Fibroblast of lung (primary cell): ENCODE results near the gene CHST12. TPM values are rescaled to one million over a fixed set of nuclear protein-coding genes. Genes with fewer than 3 reads are reported as not detected.

Source experiments
- DNase-seq, 2 donors: peaks; one replicate each; pipeline versions ENCODE4 v3.0.0 to v3.0.0-alpha.2; 2010; ENCODE audit warnings: low read depth in 2 of 2
- H2AFZ ChIP-seq: 2 replicates; pipeline ENCODE4 v1.5.1; 2012; ENCODE audit warnings: low read length, control low read depth, inconsistent platforms
- H3K27ac ChIP-seq: 2 replicates; pipeline ENCODE4 v1.5.1; 2011; ENCODE audit warnings: low read length, control low read depth; ENCODE audit not compliant: insufficient read depth
- H3K27me3 ChIP-seq: 2 replicates; pipeline ENCODE4 v1.5.1; 2011; ENCODE audit warnings: mild to moderate bottlenecking, low read length; ENCODE audit not compliant: control insufficient read depth, insufficient read depth
- H3K36me3 ChIP-seq: 2 replicates; pipeline ENCODE4 v1.5.1; 2011; ENCODE audit warnings: low read length; ENCODE audit not compliant: control insufficient read depth, insufficient read depth
- H3K4me1 ChIP-seq: 2 replicates; pipeline ENCODE4 v1.5.1; 2011; ENCODE audit warnings: low read length; ENCODE audit not compliant: control insufficient read depth, insufficient read depth; ENCODE audit errors: extremely low read depth
- H3K4me2 ChIP-seq: 2 replicates; pipeline ENCODE4 v1.5.1; 2011; ENCODE audit warnings: low read length, control low read depth; ENCODE audit not compliant: insufficient read depth; ENCODE audit errors: extremely low read depth
- H3K4me3 ChIP-seq, 4 experiments: fragments of 200-600 bp in 1 of 4; sonication (generic) in 1 of 4; replicated peaks in 1 of 4; 2 replicates each; pipeline ENCODE4 v1.5.1; 2011 to 2016; ENCODE audit warnings: low read length in 4 of 4, low read depth in 3 of 4, mild to moderate bottlenecking in 3 of 4, control low read depth in 2 of 4, inconsistent platforms in 1 of 4, mixed read lengths in 1 of 4; ENCODE audit not compliant: insufficient read depth in 1 of 4; ENCODE audit errors: control extremely low read depth in 1 of 4
- H3K79me2 ChIP-seq: 2 replicates; pipeline ENCODE4 v1.5.1; 2012; ENCODE audit warnings: mild to moderate bottlenecking, low read length, inconsistent platforms; ENCODE audit not compliant: control insufficient read depth, insufficient read depth
- H3K9ac ChIP-seq: 2 replicates; pipeline ENCODE4 v1.5.1; 2011; ENCODE audit warnings: mild to moderate bottlenecking, low read length, control low read depth; ENCODE audit not compliant: insufficient read depth
- H3K9me3 ChIP-seq: 2 replicates; pipeline ENCODE4 v1.5.1; 2012; ENCODE audit warnings: low read depth, low read length; ENCODE audit not compliant: control insufficient read depth, insufficient read depth
- H4K20me1 ChIP-seq: 2 replicates; pipeline ENCODE4 v1.5.1; 2011; ENCODE audit warnings: low read length; ENCODE audit not compliant: control insufficient read depth, insufficient read depth; ENCODE audit errors: extremely low read depth
- EZH2 ChIP-seq: IDR thresholded peaks from 2 replicates; pipeline ENCODE4 v1.5.1; 2012; ENCODE audit warnings: low read length, control low read depth, mild to moderate bottlenecking; ENCODE audit errors: missing control alignments
- polyA plus RNA-seq, 2 donors: library from polyadenylated mRNA; depleted of rRNA in 1 of 2; stranded (reverse) in 1 of 2; unstranded in 1 of 2; fragments of >200 nt; gene quantifications; 2 replicates each; pipeline ENCODE4 v1.2.1, GENCODE V29; 2011 to 2012; ENCODE audit warnings: missing spikeins in 1 of 2
- total RNA-seq: library from RNA; depleted of rRNA; stranded (reverse); fragments of >200 nt; gene quantifications from 2 replicates; pipeline ENCODE4 v1.2.1, GENCODE V29; 2014
- TF ChIP-seq, protein P1 (sequence below), 2 donors: IDR thresholded peaks in 1 of 2; conservative IDR thresholded peaks in 1 of 2; 1 replicate in 1 of 2; 2 replicates in 1 of 2; pipeline ENCODE4 v1.5.1; 2011 to 2012; ENCODE audit warnings: low read length in 2 of 2, control low read depth in 1 of 2, inconsistent platforms in 1 of 2, low read depth in 1 of 2, mild to moderate bottlenecking in 1 of 2

Gene CHST12
- total and polyA plus RNA-seq, 2 donors (not counting 1 experiment from before 2014, with no cell fraction given), result 3.5 to 9.5 TPM

DNA sequence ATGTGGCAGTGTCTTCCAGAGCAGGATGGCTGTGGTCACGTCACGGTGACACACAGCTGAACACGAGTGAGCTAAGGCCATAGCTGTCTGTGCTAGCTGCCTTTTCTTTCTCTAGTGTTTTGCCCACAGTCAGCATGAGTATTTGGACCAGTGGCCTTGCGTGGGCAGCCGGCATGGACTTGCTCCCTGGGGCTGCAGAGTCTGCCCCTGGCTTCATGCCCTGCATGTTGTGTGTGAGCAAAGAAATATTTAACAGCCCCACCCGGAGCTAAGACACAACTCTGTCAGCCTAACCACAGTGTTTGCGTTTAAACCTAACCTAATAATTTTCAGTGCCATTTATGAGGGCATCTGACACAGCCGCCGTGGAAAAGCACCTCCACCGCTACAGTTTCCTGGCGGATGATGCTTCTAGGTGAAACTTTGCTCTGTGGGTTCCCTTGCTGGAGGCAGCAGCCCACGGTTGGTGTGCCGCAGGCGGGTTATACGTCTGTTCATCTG is 14.6 kb downstream of the CHST12 start:
- no peaks in the 10 kb centered on the region for H3K79me2 ChIP-seq
- no peaks in the 10 kb centered on the region for H3K27me3 ChIP-seq
- TF ChIP-seq, protein P1, sequence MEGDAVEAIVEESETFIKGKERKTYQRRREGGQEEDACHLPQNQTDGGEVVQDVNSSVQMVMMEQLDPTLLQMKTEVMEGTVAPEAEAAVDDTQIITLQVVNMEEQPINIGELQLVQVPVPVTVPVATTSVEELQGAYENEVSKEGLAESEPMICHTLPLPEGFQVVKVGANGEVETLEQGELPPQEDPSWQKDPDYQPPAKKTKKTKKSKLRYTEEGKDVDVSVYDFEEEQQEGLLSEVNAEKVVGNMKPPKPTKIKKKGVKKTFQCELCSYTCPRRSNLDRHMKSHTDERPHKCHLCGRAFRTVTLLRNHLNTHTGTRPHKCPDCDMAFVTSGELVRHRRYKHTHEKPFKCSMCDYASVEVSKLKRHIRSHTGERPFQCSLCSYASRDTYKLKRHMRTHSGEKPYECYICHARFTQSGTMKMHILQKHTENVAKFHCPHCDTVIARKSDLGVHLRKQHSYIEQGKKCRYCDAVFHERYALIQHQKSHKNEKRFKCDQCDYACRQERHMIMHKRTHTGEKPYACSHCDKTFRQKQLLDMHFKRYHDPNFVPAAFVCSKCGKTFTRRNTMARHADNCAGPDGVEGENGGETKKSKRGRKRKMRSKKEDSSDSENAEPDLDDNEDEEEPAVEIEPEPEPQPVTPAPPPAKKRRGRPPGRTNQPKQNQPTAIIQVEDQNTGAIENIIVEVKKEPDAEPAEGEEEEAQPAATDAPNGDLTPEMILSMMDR (conservative IDR thresholded peaks at IDR 0.05 in 1 of 2, IDR thresholded peaks at IDR 0.05 in 1 of 2; ENCODE audit: low read depth in 1 of 2, low read length in 2 of 2), result no peak
- no peak for TF ChIP-seq EZH2
- no peak overlapping the region for H3K9ac ChIP-seq
- H4K20me1 ChIP-seq, result no peaks in the 10 kb centered on the region
- H2AFZ ChIP-seq, result no peak overlapping the region
- H3K9me3 ChIP-seq, result no peaks in the 10 kb centered on the region
- H3K4me2 ChIP-seq, result no peak overlapping the region
- H3K27ac ChIP-seq, result no peak overlapping the region
- DNase-seq, result peak in 1 of 2 donors; percentile 63
- H3K36me3 ChIP-seq, result no peaks in the 10 kb centered on the region
- peaks cover 2% of the 10 kb centered on the region for H3K4me1 ChIP-seq
- H3K4me3 ChIP-seq, result no peak overlapping the region

- TF ChIP-seq EZH2, result no peak
- TF ChIP-seq, protein P1 (conservative IDR thresholded peaks at IDR 0.05 in 1 of 2, IDR thresholded peaks at IDR 0.05 in 1 of 2; ENCODE audit: low read depth in 1 of 2, low read length in 2 of 2), result no peak
- no peak overlapping the region for H3K27ac ChIP-seq
These were observed 17.0 kb downstream of the CHST12 start for GRCh38 chr7:2420216-2420933.

GRCh38 chr7:2421943-2422310 is 18.5 kb downstream of the CHST12 start:
- TF ChIP-seq, protein P1 (conservative IDR thresholded peaks at IDR 0.05 in 1 of 2, IDR thresholded peaks at IDR 0.05 in 1 of 2; ENCODE audit: low read depth in 1 of 2, low read length in 2 of 2), result no peak
- no peak for TF ChIP-seq EZH2
- no peak overlapping the region for H2AFZ ChIP-seq
- no peak overlapping the region for H3K9ac ChIP-seq
- no peaks in the 10 kb centered on the region for H3K79me2 ChIP-seq
- no peak for DNase-seq
- H3K4me3 ChIP-seq, result no peak overlapping the region
- no peaks in the 10 kb centered on the region for H3K4me1 ChIP-seq
- no peaks in the 10 kb centered on the region for H3K27me3 ChIP-seq
- H3K36me3 ChIP-seq, result no peaks in the 10 kb centered on the region
- no peaks in the 10 kb centered on the region for H4K20me1 ChIP-seq
- H3K4me2 ChIP-seq, result no peak overlapping the region
- H3K9me3 ChIP-seq, result no peaks in the 10 kb centered on the region
- no peak overlapping the region for H3K27ac ChIP-seq

More at GRCh38 chr7:2420216-2420933, 17.0 kb downstream of the CHST12 start:
- H2AFZ ChIP-seq, result no peak overlapping the region
- H3K9ac ChIP-seq, result no peak overlapping the region
- no peaks in the 10 kb centered on the region for H3K4me1 ChIP-seq
- H3K4me2 ChIP-seq, result no peak overlapping the region
- no peaks in the 10 kb centered on the region for H3K27me3 ChIP-seq
- no peaks in the 10 kb centered on the region for H3K79me2 ChIP-seq
- no peaks in the 10 kb centered on the region for H3K36me3 ChIP-seq
- H3K4me3 ChIP-seq, result no peak overlapping the region
- H3K9me3 ChIP-seq, result no peaks in the 10 kb centered on the region
- no peaks in the 10 kb centered on the region for H4K20me1 ChIP-seq
- DNase-seq, result no peak
